Measurements from ENCODE around the gene MYCN.

The MYCN gene

GRCh38 chr2:15981646-15982045, 41.3 kb downstream of the MYCN start:
- ATAC-seq, result no peak
- no peak overlapping the region for H3K27ac Mint-ChIP-seq
- no peaks in the 10 kb centered on the region for H3K9me3 Mint-ChIP-seq
- no peak for DNase-seq (ENCODE audit: low spot score in 2 of 2)
- H3K4me1 Mint-ChIP-seq, result no peaks in the 10 kb centered on the region
- no peak overlapping the region for H3K4me3 Mint-ChIP-seq
- no peaks in the 10 kb centered on the region for H3K36me3 Mint-ChIP-seq

- ATAC-seq (no peak), DNase-seq (ENCODE audit: low spot score in 2 of 2) (no peak)
- Mint-ChIP-seq H3K27ac (no peak overlapping the region), H3K4me1 (no peaks in the 10 kb centered on the region), H3K36me3 (no peaks in the 10 kb centered on the region), H3K9me3 (no peaks in the 10 kb centered on the region), H3K4me3 (no peak overlapping the region)
Measured at GRCh38 chr2:15982285-15983044, 42.1 kb downstream of the MYCN start.

- Mint-ChIP-seq H3K4me3 (no peak overlapping the region), H3K4me1 (no peaks in the 10 kb centered on the region), H3K9me3 (no peaks in the 10 kb centered on the region), H3K36me3 (no peaks in the 10 kb centered on the region), H3K27ac (no peak overlapping the region)
- ATAC-seq, result no peak
- DNase-seq (ENCODE audit: low spot score in 2 of 2), result no peak
Measured at GRCh38 chr2:15983496-15983895, 43.1 kb downstream of the MYCN start.

GRCh38 chr2:15984368-15985255, 44.3 kb downstream of the MYCN start:
- ATAC-seq, result peak; percentile 19

GRCh38 chr2:15985531-15985930, 45.2 kb downstream of the MYCN start:
- ATAC-seq, result no peak
- Mint-ChIP-seq H3K4me1 (no peaks in the 10 kb centered on the region), H3K27ac (no peak overlapping the region), H3K4me3 (no peak overlapping the region), H3K9me3 (no peaks in the 10 kb centered on the region), H3K36me3 (no peaks in the 10 kb centered on the region)
- DNase-seq (ENCODE audit: low spot score in 2 of 2), result no peak

More at GRCh38 chr2:15984368-15985255, 44.3 kb downstream of the MYCN start:
- Mint-ChIP-seq H3K36me3 (no peaks in the 10 kb centered on the region), H3K4me1 (no peaks in the 10 kb centered on the region), H3K4me3 (no peak overlapping the region), H3K27ac (no peak overlapping the region), H3K9me3 (no peaks in the 10 kb centered on the region)
- no peak for DNase-seq (ENCODE audit: low spot score in 2 of 2)

- Mint-ChIP-seq H3K4me1 (no peaks in the 10 kb centered on the region), H3K9me3 (no peaks in the 10 kb centered on the region), H3K4me3 (no peak overlapping the region), H3K36me3 (no peaks in the 10 kb centered on the region), H3K27ac (no peak overlapping the region)
- DNase-seq (ENCODE audit: low spot score in 2 of 2) (no peak), ATAC-seq (no peak)
Measured at GRCh38 chr2:15986068-15986560, 45.8 kb downstream of the MYCN start.

GRCh38 chr2:15986644-15987043, 46.3 kb downstream of the MYCN start:
- no peaks in the 10 kb centered on the region for H3K36me3 Mint-ChIP-seq
- no peak overlapping the region for H3K27ac Mint-ChIP-seq
- H3K4me3 Mint-ChIP-seq, result no peak overlapping the region
- DNase-seq (ENCODE audit: low spot score in 2 of 2) (no peak), ATAC-seq (no peak)
- H3K4me1 Mint-ChIP-seq, result no peaks in the 10 kb centered on the region
- no peaks in the 10 kb centered on the region for H3K9me3 Mint-ChIP-seq

- no peaks in the 10 kb centered on the region for H3K36me3 Mint-ChIP-seq
- DNase-seq (ENCODE audit: low spot score in 2 of 2) (no peak), ATAC-seq (no peak)
- no peaks in the 10 kb centered on the region for H3K4me1 Mint-ChIP-seq
- no peak overlapping the region for H3K27ac Mint-ChIP-seq
- no peak overlapping the region for H3K4me3 Mint-ChIP-seq
- H3K9me3 Mint-ChIP-seq, result no peaks in the 10 kb centered on the region
Measured at GRCh38 chr2:15988733-15989132, 48.4 kb downstream of the MYCN start.

GRCh38 chr2:15989559-15989958, 49.2 kb downstream of the MYCN start:
- no peak overlapping the region for H3K27ac Mint-ChIP-seq
- DNase-seq (ENCODE audit: low spot score in 2 of 2), result no peak

GRCh38 chr2:15990151-15991101, 50.1 kb downstream of the MYCN start:
- ATAC-seq, result no peak
- Mint-ChIP-seq H3K9me3 (peaks cover 3% of the 10 kb centered on the region), H3K27ac (no peak overlapping the region), H3K36me3 (no peaks in the 10 kb centered on the region), H3K4me1 (no peaks in the 10 kb centered on the region), H3K4me3 (no peak overlapping the region)
- no peak for DNase-seq (ENCODE audit: low spot score in 2 of 2)

More at GRCh38 chr2:15989559-15989958, 49.2 kb downstream of the MYCN start:
- Mint-ChIP-seq H3K36me3 (no peaks in the 10 kb centered on the region), H3K4me1 (no peaks in the 10 kb centered on the region), H3K4me3 (no peak overlapping the region), H3K9me3 (peaks cover 3% of the 10 kb centered on the region)
- ATAC-seq, result no peak

GRCh38 chr2:15991231-15991630, 50.9 kb downstream of the MYCN start:
- Mint-ChIP-seq H3K4me3 (no peak overlapping the region), H3K27ac (no peak overlapping the region), H3K36me3 (no peaks in the 10 kb centered on the region), H3K4me1 (no peaks in the 10 kb centered on the region), H3K9me3 (peaks cover 3% of the 10 kb centered on the region)
- ATAC-seq (no peak), DNase-seq (ENCODE audit: low spot score in 2 of 2) (no peak)

GRCh38 chr2:15992457-15993231, 52.3 kb downstream of the MYCN start:
- Mint-ChIP-seq H3K36me3 (no peaks in the 10 kb centered on the region), H3K4me1 (no peaks in the 10 kb centered on the region), H3K9me3 (peaks cover 3% of the 10 kb centered on the region), H3K4me3 (no peak overlapping the region), H3K27ac (no peak overlapping the region)
- DNase-seq (ENCODE audit: low spot score in 2 of 2) (no peak), ATAC-seq (no peak)

- no peak overlapping the region for H3K4me3 Mint-ChIP-seq
- H3K9me3 Mint-ChIP-seq, result peaks cover 3% of the 10 kb centered on the region
- no peaks in the 10 kb centered on the region for H3K36me3 Mint-ChIP-seq
- H3K27ac Mint-ChIP-seq, result no peak overlapping the region
- DNase-seq (ENCODE audit: low spot score in 2 of 2), result no peak
- no peak for ATAC-seq
- H3K4me1 Mint-ChIP-seq, result no peaks in the 10 kb centered on the region
Measured at GRCh38 chr2:15993232-15993610, 52.9 kb downstream of the MYCN start.

- no peaks in the 10 kb centered on the region for H3K4me1 Mint-ChIP-seq
- peaks cover 3% of the 10 kb centered on the region for H3K9me3 Mint-ChIP-seq
- no peak for ATAC-seq
- H3K36me3 Mint-ChIP-seq, result no peaks in the 10 kb centered on the region
- no peak overlapping the region for H3K4me3 Mint-ChIP-seq
- H3K27ac Mint-ChIP-seq, result no peak overlapping the region
- no peak for DNase-seq (ENCODE audit: low spot score in 2 of 2)
Measured at GRCh38 chr2:15993666-15994065, 53.3 kb downstream of the MYCN start.
